Uterus (tissue), 2 donors: ENCODE data around the gene GIPC2.

Experiments
- CTCF ChIP-seq, 4 experiments: fragments of 200-600 bp in 2 of 4; fragments of 450-650 bp in 2 of 4; sonication (generic) in 2 of 4; IDR thresholded peaks; one replicate each; pipeline ENCODE4 v1.5.1; 2016 to 2019; ENCODE audit warnings: antibody characterized with exemption in 4 of 4, mild to moderate bottlenecking in 2 of 4, moderate library complexity in 1 of 4
- POLR2A ChIP-seq, 2 donors: fragments of 450-650 bp; IDR thresholded peaks; one replicate each; pipeline ENCODE4 v1.6.1; 2016; ENCODE audit warnings: antibody characterized with exemption in 2 of 2, mild to moderate bottlenecking in 1 of 2, moderate library complexity in 1 of 2

- no peak for TF ChIP-seq CTCF (IDR thresholded peaks at IDR 0.05)
- TF ChIP-seq POLR2A (IDR thresholded peaks at IDR 0.05): no peak
Observed at GRCh38 chr1:78170859-78171258, 125.1 kb downstream of the GIPC2 start.
